Panc1 (cell line): ENCODE measurements around the gene PSMA8. TPM values are rescaled to one million over a fixed set of nuclear protein-coding genes. Genes with fewer than 3 reads are reported as not detected.

Experiments used
- ATAC-seq: fragments of 200-7000 bp; cut with Tn5 transposase; 2 replicates; pipeline ENCODE4 v1.9.1; 2020; ENCODE audit warnings: mild to moderate bottlenecking, moderate library complexity
- BruUV-seq: library from RNA; stranded (reverse); fragments of 400-500 nt; replicated peaks from 2 replicates; lab custom pipeline; 2021; lab: Mats Ljungman, UMichigan
- CTCF ChIA-PET: fragments of 300-600 bp; sonication (Branson Sonifier 250); formaldehyde crosslinking; loops from one replicate; lab custom pipeline; 2022; ENCODE audit warnings: antibody characterized with exemption; lab: Charles Lee
- POLR2A ChIA-PET: fragments of 300-600 bp; sonication (Branson Sonifier 250); formaldehyde crosslinking; loops from one replicate; lab custom pipeline; 2022; ENCODE audit warnings: antibody characterized with exemption; lab: Charles Lee
- DNase-seq: peaks from one replicate; pipeline ENCODE4 v3.0.0-alpha.2; 2010; ENCODE audit warnings: low read depth, low spot score
- H3K27ac ChIP-seq: 2 replicates; pipeline ENCODE4 v1.5.1; 2011; ENCODE audit warnings: mild to moderate bottlenecking, low read length, inconsistent platforms
- H3K27me3 ChIP-seq: fragments of 200-500 bp; sonication (Bioruptor generic); 2 replicates; pipeline ENCODE4 v1.6.0; 2014; ENCODE audit warnings: low read length, inconsistent platforms; ENCODE audit not compliant: control insufficient read depth, insufficient read depth
- H3K36me3 ChIP-seq: fragments of 200-500 bp; sonication (Bioruptor generic); 2 replicates; pipeline ENCODE4 v1.5.1; 2014; ENCODE audit warnings: inconsistent platforms, mild to moderate bottlenecking, low read length, moderate library complexity; ENCODE audit not compliant: control insufficient read depth, insufficient read depth
- H3K4me1 ChIP-seq: 2 replicates; pipeline ENCODE4 v1.5.1; 2011; ENCODE audit warnings: inconsistent platforms, mild to moderate bottlenecking, low read length, moderate library complexity; ENCODE audit not compliant: control insufficient read depth, insufficient read depth
- H3K4me3 ChIP-seq, 2 experiments: 2 replicates each; pipeline ENCODE4 v1.5.1; 2011 to 2012; ENCODE audit warnings: low read depth in 2 of 2, low read length in 2 of 2, mild to moderate bottlenecking in 2 of 2, inconsistent platforms in 1 of 2, moderate library complexity in 1 of 2
- H3K9me3 ChIP-seq: fragments of 200-500 bp; sonication (Bioruptor generic); 2 replicates; pipeline ENCODE4 v1.5.1; 2014; ENCODE audit warnings: low read depth, mild to moderate bottlenecking, inconsistent platforms, low read length, moderate library complexity; ENCODE audit not compliant: control insufficient read depth, insufficient read depth
- CTCF ChIP-seq: fragments of 450-650 bp; IDR thresholded peaks from 2 replicates; pipeline ENCODE4 v1.5.1; 2017; ENCODE audit warnings: mild to moderate bottlenecking
- POLR2AphosphoS5 ChIP-seq: IDR thresholded peaks from 2 replicates; pipeline ENCODE4 v1.6.1; 2012; ENCODE audit warnings: mild to moderate bottlenecking, low read depth, low read length, moderate library complexity
- REST ChIP-seq, 2 experiments: IDR thresholded peaks; 2 replicates each; pipeline ENCODE4 v1.6.1; 2011 to 2012; ENCODE audit warnings: low read depth in 2 of 2, control low read depth in 1 of 2, low read length in 1 of 2, mild to moderate bottlenecking in 1 of 2, moderate library complexity in 1 of 2; ENCODE audit not compliant: insufficient read depth in 1 of 2
- SIN3A ChIP-seq: IDR thresholded peaks from 2 replicates; pipeline ENCODE4 v1.6.1; 2012; ENCODE audit warnings: low read depth, mild to moderate bottlenecking, low read length, moderate library complexity, borderline replicate concordance; ENCODE audit not compliant: insufficient read depth
- TCF7L2 ChIP-seq: IDR thresholded peaks from 2 replicates; pipeline ENCODE4 v1.6.1; 2011; ENCODE audit warnings: mild to moderate bottlenecking, low read depth, low read length, inconsistent platforms
- in situ Hi-C: cut with HindIII; loops from 2 replicates; pipeline ENCODE4 v1.10.0; 2016; ENCODE audit warnings: low sequenced_read_pairs, low pct_unique_long_range_greater_than_20kb
- intact Hi-C: fragments of 100-400 bp; cut with micrococcal nuclease; formaldehyde crosslinking; loops from one replicate; pipeline ENCODE4 v1.10.0; 2022; ENCODE audit not compliant: unreplicated experiment
- total RNA-seq: library from RNA; stranded (reverse); gene quantifications from one replicate; pipeline ENCODE4 v1.2.1, GENCODE V29; 2021; ENCODE audit not compliant: unreplicated experiment

The PSMA8 gene
- total RNA-seq, 1 experiment from 2014 or later, result not detected

- CTCF ChIA-PET, result interaction anchor here (0.6 kb wide), 1 partner anchor 53 kb away, joined by 3 read pairs; no protein-coding TSS in a partner anchor
- no peak for ATAC-seq
- intact Hi-C loops, result no loop called here
- H3K36me3 ChIP-seq, result no peaks in the 10 kb centered on the region
- no peak overlapping the region for H3K4me3 ChIP-seq
- no TSS peak for BruUV-seq
- no peaks in the 10 kb centered on the region for H3K4me1 ChIP-seq
- H3K27me3 ChIP-seq, result no peaks in the 10 kb centered on the region
- no peak for TF ChIP-seq POLR2AphosphoS5
- in situ Hi-C loops, result no loop called here
- POLR2A ChIA-PET, result no interaction called here
- no peak overlapping the region for H3K27ac ChIP-seq
- no peaks in the 10 kb centered on the region for H3K9me3 ChIP-seq
- DNase-seq, result no peak
Observed at GRCh38 chr18:26207937-26208336, 74.3 kb downstream of the PSMA8 start.

GRCh38 chr18:26208977-26209376 is 75.3 kb downstream of the PSMA8 start:
- TF ChIP-seq CTCF, result no peak
- TF ChIP-seq TCF7L2, result no peak
- no peak for TF ChIP-seq REST (IDR thresholded peaks at IDR 0.05; ENCODE audit: insufficient read depth in 1 of 2, low read depth in 2 of 2, low read length in 1 of 2)
- TF ChIP-seq SIN3A, result no peak
- TF ChIP-seq POLR2AphosphoS5, result no peak
- Histone ChIP-seq H3K27me3 (no peaks in the 10 kb centered on the region), H3K27ac (no peak overlapping the region), H3K4me1 (no peaks in the 10 kb centered on the region), H3K9me3 (no peaks in the 10 kb centered on the region), H3K36me3 (no peaks in the 10 kb centered on the region), H3K4me3 (no peak overlapping the region)
- intact Hi-C loops, result no loop called here
- CTCF ChIA-PET, result no interaction called here
- BruUV-seq, result no TSS peak
- ATAC-seq (no peak), DNase-seq (no peak)
- in situ Hi-C loops, result no loop called here
- POLR2A ChIA-PET, result no interaction called here

- no TSS peak for BruUV-seq
- ChIA-PET POLR2A (no interaction called here), CTCF (no interaction called here)
- no peak for DNase-seq
- intact Hi-C loops, result no loop called here
- H3K9me3 ChIP-seq, result no peaks in the 10 kb centered on the region
- TF ChIP-seq POLR2AphosphoS5, result no peak
- TF ChIP-seq REST (IDR thresholded peaks at IDR 0.05; ENCODE audit: insufficient read depth in 1 of 2, low read depth in 2 of 2, low read length in 1 of 2), result no peak
- no peak for TF ChIP-seq CTCF
- no peak for TF ChIP-seq SIN3A
- TF ChIP-seq TCF7L2, result no peak
- H3K4me1 ChIP-seq, result no peaks in the 10 kb centered on the region
- in situ Hi-C loops, result no loop called here
- H3K27ac ChIP-seq, result no peak overlapping the region
- H3K27me3 ChIP-seq, result no peaks in the 10 kb centered on the region
- H3K4me3 ChIP-seq, result no peak overlapping the region
- ATAC-seq, result no peak
- no peaks in the 10 kb centered on the region for H3K36me3 ChIP-seq
Observed at GRCh38 chr18:26210147-26210546, 76.5 kb downstream of the PSMA8 start.
